Cardiac fibroblast (primary cell): Measurements from ENCODE around the gene MCIDAS.

Source experiments
- DNase-seq, 2 donors: peaks; one replicate each; pipeline versions ENCODE4 v3.0.0 to v3.0.0-alpha.2; 2010; ENCODE audit warnings: low read depth in 2 of 2
- H3K4me3 ChIP-seq, 2 donors: replicated peaks in 1 of 2; 1 replicate in 1 of 2; 2 replicates in 1 of 2; pipeline ENCODE4 v1.5.1; 2011; ENCODE audit warnings: low read depth in 2 of 2, low read length in 2 of 2, mild to moderate bottlenecking in 2 of 2, moderate library complexity in 1 of 2
- CTCF ChIP-seq: IDR thresholded peaks from one replicate; pipeline ENCODE4 v1.5.1; 2011; ENCODE audit warnings: low read depth, mild to moderate bottlenecking, low read length, inconsistent platforms

MCIDAS gene

GRCh38 chr5:55191165-55191564, 36.0 kb downstream of the MCIDAS start:
- DNase-seq = peak in 1 of 2 donors; percentile 40
- no peak for TF ChIP-seq CTCF
- no peak overlapping the region for H3K4me3 ChIP-seq

- H3K4me3 ChIP-seq = no peak overlapping the region
- DNase-seq = no peak
- no peak for TF ChIP-seq CTCF
Observed at GRCh38 chr5:55188656-55189540, 38.2 kb downstream of the MCIDAS start.

- TF ChIP-seq CTCF = peak; percentile 1
- DNase-seq = peak in 1 of 2 donors; percentile 23
- H3K4me3 ChIP-seq = no peak overlapping the region
Observed at GRCh38 chr5:55187370-55187769, 39.7 kb downstream of the MCIDAS start.

- H3K4me3 ChIP-seq = no peak overlapping the region
- TF ChIP-seq CTCF = no peak
- DNase-seq = no peak
Observed at GRCh38 chr5:55180016-55180415, 47.1 kb downstream of the MCIDAS start.

- no peak for TF ChIP-seq CTCF
- H3K4me3 ChIP-seq = no peak overlapping the region
- no peak for DNase-seq
Observed at GRCh38 chr5:55177078-55177477, 50.0 kb downstream of the MCIDAS start.

- peak; percentile 5 for TF ChIP-seq CTCF
Observed at GRCh38 chr5:55176176-55176818, 50.8 kb downstream of the MCIDAS start.

More at GRCh38 chr5:55176176-55176818, 50.8 kb downstream of the MCIDAS start:
- DNase-seq = no peak
- H3K4me3 ChIP-seq = peak overlapping the region; percentile 21 to 25
